GM23338 (cell line): ENCODE results near the gene ABCC10.

Experiments used
- CREB1 ChIP-seq: fragments of 250-450 bp; sonication (Bioruptor Pico); IDR thresholded peaks from 2 replicates; pipeline ENCODE4 v1.5.0; 2020; ENCODE audit warnings: low read depth, mild to moderate bottlenecking, moderate library complexity
- EZH2 ChIP-seq: fragments of 200-600 bp; sonication (generic); IDR thresholded peaks from one replicate; pipeline ENCODE4 v1.8.0; 2017; ENCODE audit warnings: antibody characterized with exemption, mild to moderate bottlenecking, low read depth; ENCODE audit not compliant: unreplicated experiment
- EZH2phosphoT487 ChIP-seq: fragments of 200-600 bp; sonication (generic); IDR thresholded peaks from one replicate; pipeline ENCODE4 v1.8.1; 2018; ENCODE audit warnings: antibody characterized with exemption; ENCODE audit not compliant: unreplicated experiment
- JUNB ChIP-seq: IDR thresholded peaks from one replicate; pipeline ENCODE4 v1.6.1; 2016; ENCODE audit warnings: antibody characterized with exemption; ENCODE audit not compliant: unreplicated experiment
- NANOG ChIP-seq: IDR thresholded peaks from 2 replicates; pipeline ENCODE4 v1.6.1; 2016; ENCODE audit warnings: antibody characterized with exemption, borderline replicate concordance
- POLR2AphosphoS5 ChIP-seq: IDR thresholded peaks from 2 replicates; pipeline ENCODE4 v1.6.1; 2016; ENCODE audit warnings: antibody characterized with exemption, low read depth
- TF ChIP-seq, protein P1 (sequence below), 2 experiments: fragments of 200-600 bp in 1 of 2; sonication (generic) in 1 of 2; conservative IDR thresholded peaks; 2 replicates each; pipeline versions ENCODE4 v1.5.1 to v1.6.1; 2016 to 2017; ENCODE audit warnings: antibody characterized with exemption in 2 of 2, low read depth in 2 of 2, mild to moderate bottlenecking in 2 of 2, moderate library complexity in 1 of 2
- TF ChIP-seq, protein P2 (sequence below): IDR thresholded peaks from one replicate; pipeline ENCODE4 v1.6.1; 2018; ENCODE audit warnings: antibody characterized with exemption; ENCODE audit not compliant: unreplicated experiment
- TF ChIP-seq, protein P3 (sequence below): IDR thresholded peaks from 2 replicates; pipeline ENCODE4 v1.6.1; 2016; ENCODE audit warnings: antibody characterized with exemption

DNA sequence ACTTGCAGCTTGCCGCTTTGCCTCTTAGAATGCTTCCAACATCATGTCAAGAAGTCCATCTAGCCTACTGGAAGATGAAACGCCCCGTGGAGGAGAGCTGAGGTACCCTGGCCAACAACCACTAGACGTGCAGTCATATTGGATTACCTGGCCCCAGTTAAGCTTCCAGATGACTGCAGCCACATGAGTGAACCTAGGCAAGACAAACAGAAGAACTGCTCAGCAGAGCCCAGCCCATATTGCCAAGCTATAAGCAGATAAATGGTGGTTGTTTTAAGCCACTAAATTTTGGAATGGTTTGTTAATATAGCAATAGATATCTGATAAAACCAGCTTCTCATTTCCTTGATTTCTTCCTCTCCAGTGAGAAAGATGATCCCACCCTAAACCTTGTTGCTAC lies 32.7 kb downstream of the ABCC10 start:
- TF ChIP-seq, protein P1, sequence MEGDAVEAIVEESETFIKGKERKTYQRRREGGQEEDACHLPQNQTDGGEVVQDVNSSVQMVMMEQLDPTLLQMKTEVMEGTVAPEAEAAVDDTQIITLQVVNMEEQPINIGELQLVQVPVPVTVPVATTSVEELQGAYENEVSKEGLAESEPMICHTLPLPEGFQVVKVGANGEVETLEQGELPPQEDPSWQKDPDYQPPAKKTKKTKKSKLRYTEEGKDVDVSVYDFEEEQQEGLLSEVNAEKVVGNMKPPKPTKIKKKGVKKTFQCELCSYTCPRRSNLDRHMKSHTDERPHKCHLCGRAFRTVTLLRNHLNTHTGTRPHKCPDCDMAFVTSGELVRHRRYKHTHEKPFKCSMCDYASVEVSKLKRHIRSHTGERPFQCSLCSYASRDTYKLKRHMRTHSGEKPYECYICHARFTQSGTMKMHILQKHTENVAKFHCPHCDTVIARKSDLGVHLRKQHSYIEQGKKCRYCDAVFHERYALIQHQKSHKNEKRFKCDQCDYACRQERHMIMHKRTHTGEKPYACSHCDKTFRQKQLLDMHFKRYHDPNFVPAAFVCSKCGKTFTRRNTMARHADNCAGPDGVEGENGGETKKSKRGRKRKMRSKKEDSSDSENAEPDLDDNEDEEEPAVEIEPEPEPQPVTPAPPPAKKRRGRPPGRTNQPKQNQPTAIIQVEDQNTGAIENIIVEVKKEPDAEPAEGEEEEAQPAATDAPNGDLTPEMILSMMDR (conservative IDR thresholded peaks at IDR 0.05; ENCODE audit: low read depth in 2 of 2): no peak
- TF ChIP-seq CREB1 (no peak), EZH2phosphoT487 (no peak), EZH2 (no peak), POLR2AphosphoS5 (no peak), JUNB (no peak), NANOG (no peak)
- TF ChIP-seq, protein P2, sequence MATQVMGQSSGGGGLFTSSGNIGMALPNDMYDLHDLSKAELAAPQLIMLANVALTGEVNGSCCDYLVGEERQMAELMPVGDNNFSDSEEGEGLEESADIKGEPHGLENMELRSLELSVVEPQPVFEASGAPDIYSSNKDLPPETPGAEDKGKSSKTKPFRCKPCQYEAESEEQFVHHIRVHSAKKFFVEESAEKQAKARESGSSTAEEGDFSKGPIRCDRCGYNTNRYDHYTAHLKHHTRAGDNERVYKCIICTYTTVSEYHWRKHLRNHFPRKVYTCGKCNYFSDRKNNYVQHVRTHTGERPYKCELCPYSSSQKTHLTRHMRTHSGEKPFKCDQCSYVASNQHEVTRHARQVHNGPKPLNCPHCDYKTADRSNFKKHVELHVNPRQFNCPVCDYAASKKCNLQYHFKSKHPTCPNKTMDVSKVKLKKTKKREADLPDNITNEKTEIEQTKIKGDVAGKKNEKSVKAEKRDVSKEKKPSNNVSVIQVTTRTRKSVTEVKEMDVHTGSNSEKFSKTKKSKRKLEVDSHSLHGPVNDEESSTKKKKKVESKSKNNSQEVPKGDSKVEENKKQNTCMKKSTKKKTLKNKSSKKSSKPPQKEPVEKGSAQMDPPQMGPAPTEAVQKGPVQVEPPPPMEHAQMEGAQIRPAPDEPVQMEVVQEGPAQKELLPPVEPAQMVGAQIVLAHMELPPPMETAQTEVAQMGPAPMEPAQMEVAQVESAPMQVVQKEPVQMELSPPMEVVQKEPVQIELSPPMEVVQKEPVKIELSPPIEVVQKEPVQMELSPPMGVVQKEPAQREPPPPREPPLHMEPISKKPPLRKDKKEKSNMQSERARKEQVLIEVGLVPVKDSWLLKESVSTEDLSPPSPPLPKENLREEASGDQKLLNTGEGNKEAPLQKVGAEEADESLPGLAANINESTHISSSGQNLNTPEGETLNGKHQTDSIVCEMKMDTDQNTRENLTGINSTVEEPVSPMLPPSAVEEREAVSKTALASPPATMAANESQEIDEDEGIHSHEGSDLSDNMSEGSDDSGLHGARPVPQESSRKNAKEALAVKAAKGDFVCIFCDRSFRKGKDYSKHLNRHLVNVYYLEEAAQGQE: no peak
- TF ChIP-seq, protein P3, sequence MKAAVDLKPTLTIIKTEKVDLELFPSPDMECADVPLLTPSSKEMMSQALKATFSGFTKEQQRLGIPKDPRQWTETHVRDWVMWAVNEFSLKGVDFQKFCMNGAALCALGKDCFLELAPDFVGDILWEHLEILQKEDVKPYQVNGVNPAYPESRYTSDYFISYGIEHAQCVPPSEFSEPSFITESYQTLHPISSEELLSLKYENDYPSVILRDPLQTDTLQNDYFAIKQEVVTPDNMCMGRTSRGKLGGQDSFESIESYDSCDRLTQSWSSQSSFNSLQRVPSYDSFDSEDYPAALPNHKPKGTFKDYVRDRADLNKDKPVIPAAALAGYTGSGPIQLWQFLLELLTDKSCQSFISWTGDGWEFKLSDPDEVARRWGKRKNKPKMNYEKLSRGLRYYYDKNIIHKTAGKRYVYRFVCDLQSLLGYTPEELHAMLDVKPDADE: no peak
